Activated gamma-delta T cell treated with Interleukin-2 at 50 U/mL for 16 hours (primary cell): ENCODE measurements around the gene CTSH.

Source experiments
- DNase-seq: peaks from one replicate; pipeline ENCODE4 v3.0.0-alpha.2; 2020

CTSH gene

GRCh38 chr15:78977591-78978347 lies 32.9 kb upstream of the CTSH start:
- no peak for DNase-seq

DNA sequence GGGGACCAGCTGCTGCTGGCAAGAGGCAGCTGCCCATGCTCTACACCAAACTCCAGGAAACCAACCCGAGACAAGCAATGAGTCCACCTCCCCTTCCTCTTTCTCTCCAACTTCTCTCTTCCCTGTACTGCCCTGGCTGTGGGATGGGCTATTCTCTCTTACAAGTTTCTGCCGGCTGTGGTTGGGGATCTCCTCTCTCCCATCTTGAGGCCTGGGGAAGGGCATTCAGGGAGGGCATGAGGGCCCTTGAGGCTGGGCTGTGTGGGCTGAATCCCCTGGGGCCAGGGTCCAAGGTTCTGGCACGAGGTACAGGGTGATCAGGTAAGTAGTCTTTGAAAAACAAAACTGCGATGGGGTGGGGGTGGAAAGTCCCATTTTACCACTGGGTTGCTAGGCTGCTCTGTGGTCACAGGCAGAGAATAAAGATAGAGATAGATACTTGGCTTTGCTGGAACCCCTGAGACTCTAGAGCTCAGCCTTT lies 32.3 kb upstream of the CTSH start:
- no peak for DNase-seq

DNA sequence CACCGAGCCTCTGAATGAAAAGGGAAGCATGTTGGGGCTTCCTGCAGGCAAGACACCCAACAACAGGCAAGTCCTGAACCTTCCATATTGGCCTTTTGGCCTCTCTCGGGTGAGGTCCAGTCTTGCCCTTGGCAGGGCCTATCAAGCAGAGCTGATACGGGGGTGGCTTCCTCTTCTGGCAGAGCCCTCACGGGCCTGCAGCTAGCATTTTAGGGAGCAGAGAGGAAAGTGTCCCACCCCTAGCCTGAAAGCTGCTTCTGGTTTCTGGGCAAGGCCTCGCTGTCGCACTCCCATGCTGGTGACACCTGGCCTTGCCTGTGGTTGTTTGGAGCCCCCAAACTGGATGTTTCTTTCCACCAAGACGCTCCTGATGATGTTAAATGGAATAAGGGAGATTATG lies 31.8 kb upstream of the CTSH start:
- no peak for DNase-seq

DNA sequence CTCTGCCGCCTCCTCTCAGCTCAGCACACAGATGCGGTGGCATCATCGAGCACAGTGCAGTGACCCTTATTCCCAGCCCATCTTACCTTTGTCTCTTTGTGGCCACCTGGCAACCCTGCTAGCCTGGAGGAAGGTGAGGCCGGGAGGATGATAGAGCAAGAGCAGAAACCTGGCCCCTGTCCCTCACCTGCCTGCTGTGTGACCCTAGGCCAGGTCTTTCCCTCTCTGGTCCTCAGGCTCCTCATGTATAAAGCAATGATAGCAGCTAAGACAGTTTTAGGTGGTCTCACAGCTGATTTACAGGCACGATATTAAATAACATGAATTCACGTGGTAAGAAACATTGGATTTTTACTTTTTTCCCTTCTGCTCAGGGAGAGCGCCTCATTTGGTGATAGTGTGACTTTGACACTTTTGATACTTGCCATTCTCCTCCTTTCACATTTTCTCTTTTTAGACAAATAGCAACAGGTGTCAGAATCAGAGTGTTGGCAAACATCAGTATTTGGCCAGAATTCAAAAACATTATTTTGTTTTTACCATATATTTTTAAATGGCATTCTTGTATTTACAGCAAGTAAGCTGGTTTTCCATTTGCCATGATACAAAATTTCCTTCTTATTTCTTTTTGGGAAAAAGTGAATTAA lies 29.5 kb upstream of the CTSH start:
- DNase-seq: no peak

DNA sequence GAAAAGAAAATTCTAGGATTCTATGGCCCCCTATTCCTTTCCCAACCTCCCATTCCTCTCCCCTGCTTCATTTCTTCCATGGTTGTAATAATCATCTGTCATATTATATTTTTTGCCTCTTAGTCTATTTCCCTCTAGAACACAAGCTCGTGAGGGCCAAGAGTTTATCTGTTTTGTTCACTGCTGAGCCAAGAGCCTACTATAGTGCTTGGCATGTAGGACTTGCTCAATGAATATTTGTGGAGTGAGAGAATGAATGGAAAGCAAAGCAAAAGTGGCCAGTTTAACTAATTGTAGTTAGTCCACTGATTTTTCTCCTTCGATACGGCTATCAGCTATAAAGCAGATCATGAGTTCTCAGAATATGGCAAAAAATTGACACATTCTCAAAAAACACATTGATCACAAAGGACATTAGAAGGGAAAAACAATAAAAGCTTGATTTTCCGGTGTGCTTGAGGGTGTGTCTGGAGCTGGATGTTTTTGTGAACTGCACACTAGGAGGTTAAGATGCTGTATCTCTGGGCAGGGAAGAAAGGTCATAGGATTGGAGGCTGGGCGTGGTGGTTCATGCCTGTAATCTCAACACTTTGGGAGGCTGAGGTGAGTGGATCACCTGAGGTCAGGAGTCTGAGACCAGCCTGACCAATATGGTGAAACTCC lies 25.0 kb upstream of the CTSH start:
- no peak for DNase-seq

GRCh38 chr15:78968539-78969271 lies 23.9 kb upstream of the CTSH start:
- DNase-seq: no peak

DNA sequence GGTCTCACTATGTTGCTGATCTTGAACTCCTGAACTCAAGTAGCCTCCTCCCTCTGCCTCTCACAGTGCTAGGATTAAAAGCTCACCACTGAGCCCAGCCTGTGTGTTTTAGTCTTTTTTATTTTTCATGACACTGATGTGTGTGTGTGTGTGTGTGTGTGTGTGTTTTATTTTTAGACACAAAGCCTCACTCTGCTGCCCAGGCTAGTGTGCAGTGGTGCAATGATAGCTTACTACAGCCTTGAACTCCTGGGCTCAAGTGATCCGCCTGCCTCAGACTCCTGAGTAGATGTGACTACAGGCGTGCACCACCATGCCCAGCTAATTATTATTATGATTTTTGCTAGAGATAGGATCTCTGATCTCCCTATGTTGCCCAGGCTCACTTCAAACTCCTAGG lies 23.3 kb upstream of the CTSH start:
- no peak for DNase-seq

DNA sequence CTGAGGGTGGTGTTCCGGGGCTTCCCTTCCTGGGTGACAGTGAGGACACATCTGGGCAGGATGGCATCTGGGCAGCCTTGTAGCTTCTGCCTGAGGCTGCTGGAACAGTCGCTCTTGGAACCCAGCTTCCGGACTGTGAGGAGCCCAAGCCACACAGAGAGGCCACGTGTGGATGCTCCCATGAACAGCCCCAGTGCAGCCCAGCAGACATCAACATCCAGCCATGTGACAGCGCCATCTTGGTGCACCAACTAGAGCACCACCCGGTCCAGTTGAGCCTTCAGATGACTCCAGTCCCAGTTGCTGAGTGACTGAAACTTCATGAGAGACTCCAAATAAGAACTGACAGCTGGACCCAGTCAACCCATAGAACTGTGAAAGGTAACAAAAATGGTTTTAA lies 15.5 kb upstream of the CTSH start:
- no peak for DNase-seq

DNA sequence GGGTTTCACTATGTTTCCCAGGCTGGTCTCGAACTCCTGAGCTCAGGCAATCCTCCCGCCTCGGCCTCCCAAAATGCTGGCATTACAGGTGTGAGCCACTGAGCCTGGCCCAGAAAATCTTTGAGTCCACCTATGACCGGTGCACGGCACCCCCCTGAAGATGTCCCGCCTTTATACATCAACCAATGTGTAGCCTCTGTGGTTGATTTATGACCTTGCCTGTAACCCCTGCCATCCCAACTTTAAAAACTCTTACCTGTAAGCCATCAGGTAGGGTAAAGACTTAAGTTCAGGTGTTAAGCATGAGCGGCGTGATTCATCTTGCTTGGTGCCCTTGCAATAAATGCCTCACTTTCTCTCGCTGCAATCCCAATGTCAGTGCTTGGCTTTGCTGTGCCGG lies 14.5 kb upstream of the CTSH start:
- no peak for DNase-seq

GRCh38 chr15:78957416-78958093 lies 12.7 kb upstream of the CTSH start:
- no peak for DNase-seq

GRCh38 chr15:78956937-78957336 lies 12.1 kb upstream of the CTSH start:
- DNase-seq: no peak

- no peak for DNase-seq
These were observed 10.5 kb upstream of the CTSH start for GRCh38 chr15:78955355-78955754.

GRCh38 chr15:78951841-78952238 lies 7.0 kb upstream of the CTSH start:
- no peak for DNase-seq

- no peak for DNase-seq
These were observed 6.3 kb upstream of the CTSH start for GRCh38 chr15:78950902-78951840.

DNA sequence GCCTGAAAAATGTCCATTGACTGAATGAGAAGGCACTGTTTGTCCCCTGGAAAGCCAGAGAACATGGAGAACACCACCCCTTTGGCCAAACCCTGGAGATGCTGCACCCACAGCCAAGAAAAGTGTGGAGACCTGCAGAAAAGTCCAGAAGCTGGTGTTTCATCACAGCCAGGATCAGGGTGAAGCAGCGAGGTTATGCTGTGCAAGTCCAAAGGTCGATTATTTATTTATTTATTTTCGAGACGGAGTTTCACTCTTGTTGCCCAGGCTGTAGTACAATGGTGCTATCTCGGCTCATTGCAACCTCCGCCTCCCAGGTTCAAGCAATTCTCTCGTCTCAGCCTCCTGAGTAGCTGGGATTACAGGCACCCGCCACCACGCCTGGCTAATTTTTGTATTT lies 5.5 kb upstream of the CTSH start:
- no peak for DNase-seq

DNA sequence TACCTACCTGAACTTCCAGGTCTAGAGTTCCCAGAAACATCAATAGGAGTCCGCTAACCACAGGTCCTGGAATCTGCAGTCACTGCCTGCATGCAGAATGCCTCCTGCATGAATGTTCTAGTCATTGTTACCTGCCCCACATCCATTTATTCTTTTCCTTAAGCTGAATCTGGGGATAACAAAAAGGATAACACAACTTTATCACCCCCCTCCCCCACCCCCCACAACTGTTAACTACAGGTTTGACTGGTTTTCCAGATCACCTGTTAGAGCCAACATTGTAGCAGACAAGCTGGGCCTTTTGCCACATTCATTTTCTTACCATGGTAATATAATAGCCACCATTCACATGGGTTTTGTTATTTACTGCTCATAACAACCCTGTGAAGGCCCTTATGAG lies 4.6 kb upstream of the CTSH start:
- no peak for DNase-seq

- DNase-seq: no peak
These were observed 2.7 kb upstream of the CTSH start for GRCh38 chr15:78947506-78947905.

GRCh38 chr15:78946493-78946892 lies 1.6 kb upstream of the CTSH start:
- no peak for DNase-seq

DNA sequence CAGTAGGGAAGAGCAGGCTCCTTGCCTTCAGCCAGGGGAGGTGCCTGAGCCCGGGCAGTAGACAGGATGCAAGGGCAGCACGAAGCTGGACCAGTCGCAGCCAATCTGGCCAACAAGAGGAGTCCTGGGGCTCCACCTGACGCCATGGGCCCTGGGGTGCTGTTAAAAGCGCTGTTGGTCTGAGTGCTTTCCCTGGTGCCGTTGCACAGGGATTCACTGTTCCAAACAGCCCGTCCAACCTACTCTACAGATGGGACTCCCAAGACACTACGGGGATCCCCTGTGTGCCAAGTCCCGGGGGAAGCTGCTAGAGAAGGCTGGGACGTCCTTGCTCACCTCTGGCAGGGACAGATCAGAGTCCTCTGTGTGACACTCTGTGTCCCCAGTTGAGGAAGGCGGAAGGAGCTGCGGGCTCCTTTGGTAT lies 632 bp downstream of the CTSH start:
- DNase-seq: no peak

DNA sequence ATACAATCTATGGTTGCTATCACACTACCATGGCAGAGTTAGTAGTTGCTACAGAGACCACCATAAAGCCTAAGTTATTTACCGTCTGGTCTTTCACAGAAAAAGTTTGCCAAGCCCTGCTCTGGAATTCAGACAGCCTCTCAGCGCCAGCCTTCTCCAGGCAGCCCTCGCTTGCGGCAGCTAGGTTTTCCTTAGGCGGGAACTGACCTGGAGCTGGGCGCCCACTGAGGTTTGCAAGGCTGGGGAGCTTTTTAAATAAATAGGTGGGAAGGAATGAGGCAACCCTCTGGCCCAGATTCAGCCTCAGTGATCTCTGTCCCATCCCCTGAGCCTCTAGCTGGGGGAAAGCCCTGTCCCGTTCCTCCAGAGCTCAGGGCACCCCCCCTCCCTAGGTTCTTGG lies 1.2 kb downstream of the CTSH start:
- no peak for DNase-seq

- DNase-seq: no peak
These were observed 2.1 kb downstream of the CTSH start for GRCh38 chr15:78942741-78943140.
